IPS DF 6.9 (cell line): ENCODE data around the gene SAT2.

ENCODE experiments used
- DNase-seq: peaks from one replicate; pipeline ENCODE4 v3.0.0-alpha.2; 2013; ENCODE audit warnings: low read depth, low spot score
- H3K27ac ChIP-seq: one replicate; pipeline ENCODE4 v1.5.1; 2013; ENCODE audit warnings: low read length, control low read depth
- H3K27me3 ChIP-seq: 2 replicates; pipeline ENCODE4 v1.6.1; 2013; ENCODE audit warnings: mild to moderate bottlenecking, low read length; ENCODE audit not compliant: control insufficient read depth, insufficient read depth
- H3K36me3 ChIP-seq: 2 replicates; pipeline ENCODE4 v1.6.1; 2013; ENCODE audit warnings: low read length; ENCODE audit not compliant: control insufficient read depth, insufficient read depth
- H3K4me1 ChIP-seq: 2 replicates; pipeline ENCODE4 v1.6.1; 2013; ENCODE audit warnings: low read length; ENCODE audit not compliant: control insufficient read depth, insufficient read depth
- H3K4me3 ChIP-seq: 2 replicates; pipeline ENCODE4 v1.5.1; 2013; ENCODE audit warnings: mild to moderate bottlenecking, low read length
- H3K9me3 ChIP-seq: 2 replicates; pipeline ENCODE4 v1.6.1; 2013; ENCODE audit warnings: low read length, inconsistent platforms; ENCODE audit not compliant: control insufficient read depth, insufficient read depth
- WGBS: extraction: QIAGEN DNeasy Blood & Tissue Kit; methylation state at CpG from one replicate; pipeline ENCODE4 v1.1.7; 2013; ENCODE audit warnings: mixed read lengths, missing lambda C conversion rate; ENCODE audit not compliant: insufficient read length, insufficient coverage; 5-methylcytosine and 5-hydroxymethylcytosine counted together

Gene SAT2

DNA sequence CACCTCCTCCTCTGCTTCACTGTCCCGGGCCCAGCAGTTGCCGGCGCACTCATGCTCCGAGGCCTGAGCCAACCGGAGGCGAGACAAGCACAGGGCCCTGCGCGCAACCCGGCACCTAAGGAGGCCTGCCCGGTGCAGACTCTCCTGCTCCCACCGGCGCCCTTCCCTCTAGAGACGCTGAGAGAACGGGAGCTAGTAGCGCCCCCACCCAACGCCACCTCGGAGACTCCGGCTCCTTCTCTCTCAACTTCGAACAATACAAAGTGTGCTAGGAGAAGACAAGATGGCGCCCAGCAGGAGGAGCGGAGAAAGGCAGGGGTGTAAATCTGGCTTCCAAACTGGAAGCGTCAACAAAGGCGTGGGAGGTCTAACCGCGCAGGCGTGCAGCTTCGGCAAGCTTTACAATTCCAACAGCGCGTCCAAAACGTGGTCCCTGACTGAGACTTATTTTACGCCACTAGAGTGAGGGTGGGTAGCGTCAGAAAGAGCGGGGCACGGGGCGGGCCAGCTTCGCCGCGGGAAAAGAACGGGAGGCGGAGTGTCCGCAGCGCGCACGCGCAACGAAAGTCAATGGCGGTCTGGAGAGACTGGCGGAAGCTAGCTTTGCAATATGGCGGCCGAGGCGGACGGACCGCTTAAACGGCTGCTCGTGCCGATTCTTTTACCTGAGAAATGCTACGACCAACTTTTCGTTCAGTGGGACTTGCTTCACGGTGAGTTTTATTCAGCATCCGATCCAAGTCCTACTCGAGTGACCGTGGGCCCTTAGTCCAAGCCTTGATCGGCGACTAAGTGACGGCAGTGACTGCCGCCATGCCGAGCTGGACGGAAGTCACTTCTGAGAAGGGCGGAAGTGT, 44.1 kb downstream of the SAT2 start, which contains the start of gene MPDU1:
TSS of gene MPDU1 (plus strand) at position 600 of the 857 bp plus-strand sequence. CDS start at position 611, 11 bp downstream.
- no peak within 1 kb of the TSS for H3K27ac ChIP-seq
- H3K4me3 ChIP-seq, result peak within 1 kb of the TSS; percentile 90; the same call in 1 of the 2 replicates
- peak; percentile 82 for DNase-seq
- peaks cover 6% of the 10 kb centered on the region for H3K4me1 ChIP-seq
- H3K9me3 ChIP-seq, result no peaks in the 10 kb centered on the region
- H3K27me3 ChIP-seq, result no peaks in the 10 kb centered on the region
- WGBS, result no CpG with 5 or more reads among the region's 69 CpGs
- H3K36me3 ChIP-seq, result no peaks in the 10 kb centered on the region; the same call in 1 of the 2 replicates

DNA sequence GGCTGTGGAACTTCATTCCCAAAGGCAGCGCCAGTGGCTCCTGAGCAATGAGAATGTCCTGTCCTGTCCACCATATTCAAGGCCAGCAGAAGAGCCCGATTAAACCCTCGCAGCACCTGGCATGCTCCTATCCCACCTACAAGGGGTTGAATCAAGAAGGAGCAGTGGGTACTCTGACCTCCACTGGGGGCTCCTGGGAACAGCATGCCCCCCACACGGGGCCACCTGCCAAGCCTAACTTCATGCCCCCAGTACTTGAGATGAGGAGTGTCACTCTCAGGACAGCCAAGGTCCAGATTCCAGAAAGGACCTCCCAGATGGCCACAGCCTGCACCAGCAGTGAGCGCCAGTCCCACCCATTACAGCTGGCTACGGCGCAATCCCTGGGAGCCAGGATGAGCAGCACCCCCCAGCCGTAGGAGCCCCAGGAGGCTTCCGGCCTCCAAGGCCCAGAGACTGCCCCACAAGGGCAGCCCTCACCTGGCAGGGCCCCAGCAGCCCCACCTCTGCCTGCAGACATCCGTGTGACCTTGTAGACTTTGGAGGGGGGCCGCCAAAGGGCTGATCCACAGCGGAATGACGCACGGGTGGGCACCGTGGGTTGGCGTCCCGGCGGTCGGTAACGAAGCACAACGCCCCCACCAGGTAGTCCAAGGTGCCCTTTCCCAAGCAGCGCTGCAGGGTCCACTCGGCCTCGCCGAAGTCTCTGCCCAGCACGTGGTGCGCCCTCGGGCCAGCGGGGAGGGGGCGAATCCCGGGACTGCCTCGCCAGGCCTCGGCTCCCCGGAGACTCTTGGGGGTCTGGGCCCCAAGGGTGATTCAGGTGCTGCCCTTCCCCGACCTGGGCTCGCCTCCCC, 45.0 kb downstream of the SAT2 start:
- WGBS, result no CpG with 5 or more reads among the region's 36 CpGs
- no peaks in the 10 kb centered on the region for H3K27me3 ChIP-seq
- H3K36me3 ChIP-seq, result peaks cover 6% of the 10 kb centered on the region; the same call in 1 of the 2 replicates
- no peak overlapping the region for H3K27ac ChIP-seq
- H3K4me3 ChIP-seq, result no peak overlapping the region; the same call in 1 of the 2 replicates
- no peaks in the 10 kb centered on the region for H3K9me3 ChIP-seq
- no peak for DNase-seq
- peaks cover 5% of the 10 kb centered on the region for H3K4me1 ChIP-seq

DNA sequence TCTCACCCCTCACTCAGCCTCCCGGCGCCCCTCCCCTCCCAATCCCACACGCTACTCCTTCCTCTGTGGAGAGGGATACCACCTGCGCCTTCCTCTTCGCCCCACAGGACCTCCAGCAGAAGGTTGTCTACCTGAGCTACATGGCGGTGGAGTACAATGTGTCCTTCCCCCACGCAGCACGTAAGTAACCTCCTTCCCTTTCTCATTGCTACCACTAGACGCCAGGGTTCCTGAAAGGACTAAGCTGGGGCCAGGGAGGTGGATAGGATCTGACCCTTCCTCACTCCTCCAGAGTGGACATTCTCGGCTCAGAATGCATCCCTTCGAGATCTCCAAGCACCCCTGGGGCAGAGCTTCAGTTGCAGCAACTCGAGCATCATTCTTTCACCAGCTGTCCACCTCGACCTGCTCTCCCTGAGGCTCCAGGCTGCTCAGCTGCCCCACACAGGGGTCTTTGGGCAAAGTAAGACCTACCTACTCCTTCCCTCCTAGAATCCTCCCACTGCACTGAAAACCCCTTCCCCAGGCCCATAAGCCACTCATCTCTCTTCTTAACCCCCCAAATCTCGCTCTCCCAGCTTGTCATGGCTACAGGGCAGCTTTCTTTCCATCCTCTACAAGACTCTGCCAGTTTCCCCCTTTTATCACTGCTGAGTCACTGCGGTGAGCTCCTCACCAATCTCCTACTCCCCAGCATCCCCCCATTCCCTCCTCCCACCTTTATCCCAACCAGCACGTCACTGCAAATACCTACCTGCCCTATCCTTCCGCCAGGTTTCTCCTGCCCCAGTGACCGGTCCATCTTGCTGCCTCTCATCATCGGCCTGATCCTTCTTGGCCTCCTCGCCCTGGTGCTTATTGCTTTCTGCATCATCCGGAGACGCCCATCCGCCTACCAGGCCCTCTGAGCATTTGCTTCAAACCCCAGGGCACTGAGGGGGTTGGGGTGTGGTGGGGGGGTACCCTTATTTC, 46.7 kb downstream of the SAT2 start:
- no peak overlapping the region for H3K4me3 ChIP-seq

DNA sequence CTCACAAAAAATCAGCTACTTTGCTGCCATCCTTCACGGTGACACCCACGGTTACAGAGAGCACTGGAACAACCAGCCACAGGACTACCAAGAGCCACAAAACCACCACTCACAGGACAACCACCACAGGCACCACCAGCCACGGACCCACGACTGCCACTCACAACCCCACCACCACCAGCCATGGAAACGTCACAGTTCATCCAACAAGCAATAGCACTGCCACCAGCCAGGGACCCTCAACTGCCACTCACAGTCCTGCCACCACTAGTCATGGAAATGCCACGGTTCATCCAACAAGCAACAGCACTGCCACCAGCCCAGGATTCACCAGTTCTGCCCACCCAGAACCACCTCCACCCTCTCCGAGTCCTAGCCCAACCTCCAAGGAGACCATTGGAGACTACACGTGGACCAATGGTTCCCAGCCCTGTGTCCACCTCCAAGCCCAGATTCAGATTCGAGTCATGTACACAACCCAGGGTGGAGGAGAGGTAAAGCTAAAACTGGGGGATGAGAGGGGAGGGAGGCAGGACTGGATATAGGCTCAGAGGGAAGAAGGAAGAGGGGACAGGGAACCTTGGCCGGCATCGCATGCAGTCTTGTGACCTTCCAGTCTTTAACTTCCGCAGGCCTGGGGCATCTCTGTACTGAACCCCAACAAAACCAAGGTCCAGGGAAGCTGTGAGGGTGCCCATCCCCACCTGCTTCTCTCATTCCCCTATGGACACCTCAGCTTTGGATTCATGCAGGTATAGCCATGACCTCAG, 47.6 kb downstream of the SAT2 start:
- H3K4me3 ChIP-seq, result no peak overlapping the region
- no peaks in the 10 kb centered on the region for H3K9me3 ChIP-seq
- H3K36me3 ChIP-seq, result peaks cover 28% of the 10 kb centered on the region
- no peaks in the 10 kb centered on the region for H3K27me3 ChIP-seq
- peaks cover 5% of the 10 kb centered on the region for H3K4me1 ChIP-seq
- H3K27ac ChIP-seq, result no peak overlapping the region
- WGBS, result no CpG with 5 or more reads among the region's 12 CpGs
- no peak for DNase-seq

More for the DNA sequence above, 46.7 kb downstream of the SAT2 start:
- Histone ChIP-seq H3K27ac (no peak overlapping the region), H3K9me3 (no peaks in the 10 kb centered on the region), H3K36me3 (peaks cover 20% of the 10 kb centered on the region), H3K27me3 (no peaks in the 10 kb centered on the region), H3K4me1 (peaks cover 5% of the 10 kb centered on the region)
- DNase-seq, result no peak
- no CpG with 5 or more reads among the region's 23 CpGs for WGBS

DNA sequence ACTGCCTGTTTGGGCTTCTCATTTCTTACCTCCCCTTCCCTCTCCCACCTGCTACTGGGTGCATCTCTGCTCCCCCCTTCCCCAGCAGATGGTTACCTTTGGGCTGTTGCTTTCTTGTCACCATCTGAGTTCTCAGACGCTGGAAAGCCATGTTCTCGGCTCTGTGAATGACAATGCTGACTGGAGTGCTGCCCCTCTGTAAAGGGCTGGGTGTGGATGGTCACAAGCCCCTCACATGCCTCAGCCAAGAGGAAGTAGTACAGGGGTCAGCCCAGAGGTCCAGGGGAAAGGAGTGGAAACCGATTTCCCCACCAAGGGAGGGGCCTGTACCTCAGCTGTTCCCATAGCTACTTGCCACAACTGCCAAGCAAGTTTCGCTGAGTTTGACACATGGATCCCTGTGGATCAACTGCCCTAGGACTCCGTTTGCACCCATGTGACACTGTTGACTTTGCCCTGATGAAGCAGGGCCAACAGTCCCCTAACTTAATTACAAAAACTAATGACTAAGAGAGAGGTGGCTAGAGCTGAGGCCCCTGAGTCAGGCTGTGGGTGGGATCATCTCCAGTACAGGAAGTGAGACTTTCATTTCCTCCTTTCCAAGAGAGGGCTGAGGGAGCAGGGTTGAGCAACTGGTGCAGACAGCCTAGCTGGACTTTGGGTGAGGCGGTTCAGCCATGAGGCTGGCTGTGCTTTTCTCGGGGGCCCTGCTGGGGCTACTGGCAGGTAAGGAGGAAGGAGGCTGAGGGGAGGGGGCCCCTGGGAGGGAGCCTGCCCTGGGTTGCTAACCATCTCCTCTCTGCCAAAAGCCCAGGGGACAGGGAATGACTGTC, 48.4 kb downstream of the SAT2 start, which contains the start of gene CD68:
TSS of gene CD68 (plus strand) at position 638 of the 833 bp plus-strand sequence. CDS start at position 678, 40 bp downstream.
- H3K27ac ChIP-seq, result no peak within 1 kb of the TSS
- H3K9me3 ChIP-seq, result no peaks in the 10 kb centered on the region
- no peak within 1 kb of the TSS for H3K4me3 ChIP-seq
- H3K27me3 ChIP-seq, result no peaks in the 10 kb centered on the region
- no CpG with 5 or more reads among the region's 7 CpGs for WGBS
- H3K36me3 ChIP-seq, result peaks cover 36% of the 10 kb centered on the region
- no peak for DNase-seq
- H3K4me1 ChIP-seq, result peaks cover 5% of the 10 kb centered on the region

DNA sequence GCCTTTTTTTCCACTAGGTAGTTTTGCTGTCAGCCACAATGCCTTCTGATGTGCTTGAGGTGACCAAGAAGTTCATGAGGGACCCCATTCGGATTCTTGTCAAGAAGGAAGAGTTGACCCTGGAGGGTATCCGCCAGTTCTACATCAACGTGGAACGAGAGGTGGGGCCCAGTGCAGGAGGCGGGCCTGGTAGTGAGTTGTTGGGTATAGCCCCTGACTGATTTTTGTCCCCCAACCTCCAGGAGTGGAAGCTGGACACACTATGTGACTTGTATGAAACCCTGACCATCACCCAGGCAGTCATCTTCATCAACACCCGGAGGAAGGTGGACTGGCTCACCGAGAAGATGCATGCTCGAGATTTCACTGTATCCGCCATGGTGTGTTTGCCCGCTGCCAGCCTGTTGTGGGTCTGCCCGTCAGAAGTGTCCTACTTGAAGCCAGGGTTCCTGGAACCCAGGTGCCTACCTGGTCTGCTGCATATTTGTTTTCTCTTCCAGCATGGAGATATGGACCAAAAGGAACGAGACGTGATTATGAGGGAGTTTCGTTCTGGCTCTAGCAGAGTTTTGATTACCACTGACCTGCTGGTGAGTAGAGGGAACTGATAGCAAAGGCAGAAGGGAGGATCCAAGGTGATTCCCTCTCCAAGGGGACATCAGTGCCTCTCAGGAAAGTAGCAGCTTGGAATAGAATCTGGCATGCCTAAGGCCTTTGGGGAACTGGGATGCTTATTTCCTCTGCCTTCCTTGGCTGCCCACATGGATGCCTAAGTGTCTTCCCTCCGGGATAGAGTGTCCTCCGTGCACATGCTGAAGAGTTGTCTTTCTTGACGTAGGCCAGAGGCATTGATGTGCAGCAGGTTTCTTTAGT, 50.1 kb downstream of the SAT2 start:
- H3K27ac ChIP-seq, result no peak overlapping the region
- no peak for DNase-seq
- H3K4me1 ChIP-seq, result peaks cover 3% of the 10 kb centered on the region

DNA sequence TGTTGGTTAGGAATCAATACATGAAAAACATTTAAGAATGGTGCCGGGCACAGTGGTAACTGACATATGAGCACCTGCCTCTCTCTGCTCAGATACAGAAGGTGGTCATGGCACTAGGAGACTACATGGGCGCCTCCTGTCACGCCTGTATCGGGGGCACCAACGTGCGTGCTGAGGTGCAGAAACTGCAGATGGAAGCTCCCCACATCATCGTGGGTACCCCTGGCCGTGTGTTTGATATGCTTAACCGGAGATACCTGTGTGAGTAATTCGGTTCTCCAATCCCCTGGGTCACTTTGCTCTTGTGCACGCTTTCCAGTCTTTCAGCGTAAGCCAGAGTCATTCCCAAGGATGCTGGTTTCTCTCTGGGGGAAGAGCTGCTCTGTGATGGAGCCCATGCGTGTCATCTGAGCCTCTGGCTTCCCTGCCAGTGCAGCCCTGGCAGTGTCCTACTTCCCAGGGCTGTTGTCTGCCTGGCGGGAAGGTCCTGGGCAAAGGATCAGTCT, 51.1 kb downstream of the SAT2 start:
- Histone ChIP-seq H3K36me3 (peaks cover 39% of the 10 kb centered on the region), H3K9me3 (no peaks in the 10 kb centered on the region), H3K27ac (no peak overlapping the region), H3K4me3 (no peak overlapping the region), H3K27me3 (no peaks in the 10 kb centered on the region), H3K4me1 (peaks cover 3% of the 10 kb centered on the region)
- WGBS, result no CpG with 5 or more reads among the region's 14 CpGs
- no peak for DNase-seq

More for the DNA sequence above, 50.1 kb downstream of the SAT2 start:
- WGBS, result no CpG with 5 or more reads among the region's 17 CpGs
- Histone ChIP-seq H3K27me3 (no peaks in the 10 kb centered on the region), H3K36me3 (peaks cover 39% of the 10 kb centered on the region), H3K9me3 (no peaks in the 10 kb centered on the region), H3K4me3 (no peak overlapping the region)
